HG03469 (cell line): ENCODE results near the gene KDR.

Experiments used
- ATAC-seq: cut with Tn5 transposase; IDR thresholded peaks from one replicate; pipeline ENCODE4 v1.9.1; 2021; ENCODE audit warnings: mild to moderate bottlenecking, moderate library complexity, moderate number of reproducible peaks; ENCODE audit not compliant: unreplicated experiment

KDR gene

GRCh38 chr4:55125087-55125721 is at the start of gene KDR:
KDR (minus strand) TSS chr4:55125595; CDS start chr4:55125293, 302 bp downstream.
- ATAC-seq = no peak

- ATAC-seq = no peak
These were observed 48.2 kb upstream of the KDR start for GRCh38 chr4:55173580-55173979.

GRCh38 chr4:55172694-55173287 is 47.4 kb upstream of the KDR start:
- ATAC-seq = no peak

GRCh38 chr4:55170462-55170861 is 45.1 kb upstream of the KDR start:
- ATAC-seq = no peak

- no peak for ATAC-seq
These were observed 44.1 kb upstream of the KDR start for GRCh38 chr4:55169352-55169961.

GRCh38 chr4:55162396-55162795 is 37.0 kb upstream of the KDR start:
- ATAC-seq = no peak

GRCh38 chr4:55161739-55162138 is 36.3 kb upstream of the KDR start:
- no peak for ATAC-seq

- ATAC-seq = no peak
These were observed 34.5 kb upstream of the KDR start for GRCh38 chr4:55159851-55160250.

- no peak for ATAC-seq
These were observed 33.6 kb upstream of the KDR start for GRCh38 chr4:55158957-55159356.

GRCh38 chr4:55157559-55158277 is 32.3 kb upstream of the KDR start:
- no peak for ATAC-seq

GRCh38 chr4:55154933-55155332 is 29.5 kb upstream of the KDR start:
- no peak for ATAC-seq

GRCh38 chr4:55154290-55154880 is 29.0 kb upstream of the KDR start:
- no peak for ATAC-seq

- no peak for ATAC-seq
These were observed 18.5 kb upstream of the KDR start for GRCh38 chr4:55143858-55144257.

GRCh38 chr4:55138367-55138766 is 13.0 kb upstream of the KDR start:
- ATAC-seq = no peak

- ATAC-seq = no peak
These were observed 11.2 kb upstream of the KDR start for GRCh38 chr4:55136634-55137033.

- ATAC-seq = no peak
These were observed 8.6 kb upstream of the KDR start for GRCh38 chr4:55133951-55134350.

GRCh38 chr4:55132775-55133174 is 7.4 kb upstream of the KDR start:
- ATAC-seq = no peak

GRCh38 chr4:55127521-55127920 is 2.1 kb upstream of the KDR start:
- no peak for ATAC-seq

GRCh38 chr4:55127053-55127452 is 1.7 kb upstream of the KDR start:
- ATAC-seq = no peak

GRCh38 chr4:55125763-55126541 is 557 bp upstream of the KDR start:
- ATAC-seq = no peak
